MM.1S (cell line): Measurements from ENCODE around the gene EVI5L.

ENCODE experiments used
- DNase-seq: peaks from one replicate; pipeline ENCODE4 v3.0.0-alpha.2; 2015
- H2AFZ ChIP-seq: fragments of 300-600 bp; sonication (generic); 2 replicates; pipeline ENCODE4 v1.6.0; 2016; ENCODE audit warnings: antibody characterized with exemption, low read length
- H3F3A ChIP-seq: fragments of 300-600 bp; sonication (generic); 2 replicates; pipeline ENCODE4 v1.6.1; 2016; ENCODE audit warnings: mild to moderate bottlenecking, antibody characterized with exemption, low read length, moderate library complexity, mixed read lengths; ENCODE audit not compliant: insufficient read depth
- H3K27ac ChIP-seq: fragments of 300-600 bp; sonication (generic); 2 replicates; pipeline ENCODE4 v1.5.1; 2016; ENCODE audit warnings: mild to moderate bottlenecking, low read length
- H3K27me3 ChIP-seq: fragments of 300-600 bp; sonication (generic); replicated peaks from 2 replicates; pipeline ENCODE4 v1.6.0; 2016; ENCODE audit warnings: low read length; ENCODE audit not compliant: insufficient read depth
- H3K36me3 ChIP-seq: fragments of 300-600 bp; sonication (generic); replicated peaks from 2 replicates; pipeline ENCODE4 v1.6.1; 2016; ENCODE audit warnings: mild to moderate bottlenecking, low read length, mixed read lengths; ENCODE audit not compliant: insufficient read depth
- H3K4me1 ChIP-seq: fragments of 300-600 bp; sonication (generic); 2 replicates; pipeline ENCODE4 v1.6.1; 2016; ENCODE audit warnings: low read length, mixed read lengths
- H3K4me2 ChIP-seq: fragments of 300-600 bp; sonication (generic); 2 replicates; pipeline ENCODE4 v1.6.0; 2016; ENCODE audit warnings: low read depth, low read length
- H3K4me3 ChIP-seq: fragments of 300-600 bp; sonication (generic); 2 replicates; pipeline ENCODE4 v1.5.1; 2016; ENCODE audit warnings: low read length, mixed read lengths
- H3K79me2 ChIP-seq: fragments of 300-600 bp; sonication (generic); 2 replicates; pipeline ENCODE4 v1.6.1; 2016; ENCODE audit warnings: mixed run types, low read length, mixed read lengths
- H3K9ac ChIP-seq: fragments of 300-600 bp; sonication (generic); 2 replicates; pipeline ENCODE4 v1.6.1; 2016; ENCODE audit warnings: low read length, mixed read lengths
- H3K9me2 ChIP-seq: fragments of 300-600 bp; sonication (generic); replicated peaks from 2 replicates; pipeline ENCODE4 v1.6.1; 2016; ENCODE audit warnings: mild to moderate bottlenecking, low read length, mixed read lengths; ENCODE audit not compliant: insufficient read depth
- H3K9me3 ChIP-seq: fragments of 300-600 bp; sonication (generic); replicated peaks from 2 replicates; pipeline ENCODE4 v1.6.1; 2016; ENCODE audit warnings: mild to moderate bottlenecking, low read length, mixed read lengths; ENCODE audit not compliant: insufficient read depth
- H4K20me1 ChIP-seq: fragments of 300-600 bp; sonication (generic); 2 replicates; pipeline ENCODE4 v1.6.1; 2016; ENCODE audit warnings: mild to moderate bottlenecking, low read length, moderate library complexity, mixed read lengths; ENCODE audit not compliant: insufficient read depth
- EZH2 ChIP-seq: fragments of 300-600 bp; sonication (generic); optimal IDR thresholded peaks from 2 replicates; pipeline ENCODE3; 2017; ENCODE audit warnings: low read depth, mild to moderate bottlenecking, antibody characterized with exemption, low read length, mixed read lengths
- EZH2phosphoT487 ChIP-seq: fragments of 300-600 bp; sonication (generic); IDR thresholded peaks from 2 replicates; pipeline ENCODE4 v1.6.1; 2018; ENCODE audit warnings: antibody characterized with exemption, low read length
- TF ChIP-seq, protein P1 (sequence below): fragments of 300-600 bp; sonication (generic); IDR thresholded peaks from 2 replicates; pipeline ENCODE4 v1.5.1; 2016; ENCODE audit warnings: antibody characterized with exemption, low read length, mixed read lengths

The EVI5L gene

DNA sequence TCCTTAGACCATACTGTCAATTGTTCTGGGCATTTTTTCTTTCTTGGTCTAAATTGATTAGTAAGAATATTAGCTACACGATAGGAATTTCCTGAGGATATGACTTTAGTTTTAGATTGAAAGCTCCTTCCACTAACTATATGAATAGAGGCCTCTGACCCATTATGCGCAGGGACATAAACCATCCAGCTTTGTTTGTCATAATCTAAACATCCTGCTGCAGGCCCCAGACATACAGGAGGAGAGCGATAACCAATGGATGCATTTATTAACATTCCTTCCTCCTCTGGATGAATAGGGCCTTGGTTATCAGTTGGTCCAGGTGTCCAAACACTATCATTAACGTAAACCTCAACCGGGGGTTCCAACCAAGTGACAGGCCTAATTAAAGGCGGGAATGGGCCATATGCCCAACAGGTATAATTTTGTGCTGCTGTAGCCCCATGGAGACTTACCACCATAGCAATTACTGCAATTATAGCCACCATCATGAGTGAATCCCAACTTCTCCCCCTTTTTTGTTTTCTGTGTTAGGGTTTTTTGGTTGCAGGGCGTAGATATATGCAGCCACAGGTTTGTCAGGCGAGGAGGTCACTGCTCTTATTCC is 34.4 kb upstream of the EVI5L start:
- H2AFZ ChIP-seq = no peak overlapping the region
- H3F3A ChIP-seq = no peaks in the 10 kb centered on the region
- TF ChIP-seq, protein P1, sequence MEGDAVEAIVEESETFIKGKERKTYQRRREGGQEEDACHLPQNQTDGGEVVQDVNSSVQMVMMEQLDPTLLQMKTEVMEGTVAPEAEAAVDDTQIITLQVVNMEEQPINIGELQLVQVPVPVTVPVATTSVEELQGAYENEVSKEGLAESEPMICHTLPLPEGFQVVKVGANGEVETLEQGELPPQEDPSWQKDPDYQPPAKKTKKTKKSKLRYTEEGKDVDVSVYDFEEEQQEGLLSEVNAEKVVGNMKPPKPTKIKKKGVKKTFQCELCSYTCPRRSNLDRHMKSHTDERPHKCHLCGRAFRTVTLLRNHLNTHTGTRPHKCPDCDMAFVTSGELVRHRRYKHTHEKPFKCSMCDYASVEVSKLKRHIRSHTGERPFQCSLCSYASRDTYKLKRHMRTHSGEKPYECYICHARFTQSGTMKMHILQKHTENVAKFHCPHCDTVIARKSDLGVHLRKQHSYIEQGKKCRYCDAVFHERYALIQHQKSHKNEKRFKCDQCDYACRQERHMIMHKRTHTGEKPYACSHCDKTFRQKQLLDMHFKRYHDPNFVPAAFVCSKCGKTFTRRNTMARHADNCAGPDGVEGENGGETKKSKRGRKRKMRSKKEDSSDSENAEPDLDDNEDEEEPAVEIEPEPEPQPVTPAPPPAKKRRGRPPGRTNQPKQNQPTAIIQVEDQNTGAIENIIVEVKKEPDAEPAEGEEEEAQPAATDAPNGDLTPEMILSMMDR = no peak
- TF ChIP-seq EZH2 (no peak), EZH2phosphoT487 (no peak; the same call in 1 of the 2 replicates)
- H3K9ac ChIP-seq = no peak overlapping the region
- H3K9me3 ChIP-seq = no peaks in the 10 kb centered on the region
- H3K79me2 ChIP-seq = no peaks in the 10 kb centered on the region
- DNase-seq = no peak
- no peaks in the 10 kb centered on the region for H3K4me1 ChIP-seq
- H3K9me2 ChIP-seq = no peaks in the 10 kb centered on the region
- no peak overlapping the region for H3K27ac ChIP-seq
- no peak overlapping the region for H3K4me3 ChIP-seq
- H3K36me3 ChIP-seq = no peaks in the 10 kb centered on the region
- H3K4me2 ChIP-seq = no peak overlapping the region
- H4K20me1 ChIP-seq = no peaks in the 10 kb centered on the region
- peaks cover 99% of the 10 kb centered on the region for H3K27me3 ChIP-seq

DNA sequence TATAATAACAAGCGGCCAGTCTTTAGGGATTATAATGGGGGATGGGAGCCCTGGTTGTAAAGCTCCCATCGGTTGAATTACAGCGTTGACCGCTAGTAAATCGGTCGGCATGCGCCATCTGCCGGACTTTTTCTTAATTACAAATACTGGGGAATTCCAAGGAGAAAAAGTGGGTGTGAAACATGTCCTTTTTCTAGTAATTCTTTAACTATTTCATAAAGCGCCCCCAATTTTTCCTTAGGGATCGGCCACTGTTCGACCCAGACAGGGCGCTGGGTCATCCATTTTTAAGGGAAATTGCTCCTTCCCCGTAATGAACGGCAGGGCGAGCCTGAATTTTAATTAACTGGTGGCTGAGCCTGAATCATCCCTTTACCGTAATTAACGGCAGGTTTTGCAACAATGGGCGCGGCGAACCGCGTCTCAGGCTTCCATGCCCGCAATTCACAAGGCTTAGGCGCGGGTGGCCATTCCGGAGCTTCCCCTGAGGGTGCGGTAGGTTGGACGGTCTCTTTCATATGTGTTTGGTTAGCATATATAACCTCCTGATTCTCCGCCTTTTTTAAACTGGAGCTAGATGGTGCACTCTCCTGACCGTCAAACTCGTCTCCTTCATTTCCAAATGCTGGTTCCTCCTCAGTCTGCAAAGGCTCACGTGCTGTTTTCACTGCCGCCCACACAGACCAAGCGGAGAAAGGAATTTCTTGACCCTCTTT is 30.2 kb upstream of the EVI5L start:
- Histone ChIP-seq H3K9me2 (no peaks in the 10 kb centered on the region), H3K79me2 (no peaks in the 10 kb centered on the region), H3F3A (no peaks in the 10 kb centered on the region), H3K27me3 (peaks cover 95% of the 10 kb centered on the region), H4K20me1 (no peaks in the 10 kb centered on the region), H3K4me1 (no peaks in the 10 kb centered on the region), H2AFZ (no peak overlapping the region), H3K9me3 (no peaks in the 10 kb centered on the region), H3K4me2 (peak overlapping the region; percentile 16; the same call in 1 of the 2 replicates), H3K36me3 (no peaks in the 10 kb centered on the region), H3K27ac (no peak overlapping the region), H3K4me3 (no peak overlapping the region), H3K9ac (no peak overlapping the region)
- DNase-seq = peak; percentile 63
- TF ChIP-seq EZH2 = no peak
- TF ChIP-seq, protein P1 = peak; percentile 58
- TF ChIP-seq EZH2phosphoT487 = no peak

GRCh38 chr19:7801020-7801570 is 28.9 kb upstream of the EVI5L start:
- H3K4me2 ChIP-seq = no peak overlapping the region
- no peaks in the 10 kb centered on the region for H3K9me2 ChIP-seq
- no peaks in the 10 kb centered on the region for H3K36me3 ChIP-seq
- no peaks in the 10 kb centered on the region for H4K20me1 ChIP-seq
- no peak overlapping the region for H3K27ac ChIP-seq
- DNase-seq = no peak
- peaks cover 94% of the 10 kb centered on the region for H3K27me3 ChIP-seq
- H3K79me2 ChIP-seq = no peaks in the 10 kb centered on the region
- no peaks in the 10 kb centered on the region for H3K9me3 ChIP-seq
- no peaks in the 10 kb centered on the region for H3K4me1 ChIP-seq
- no peak overlapping the region for H3K9ac ChIP-seq
- H2AFZ ChIP-seq = no peak overlapping the region
- no peak overlapping the region for H3K4me3 ChIP-seq
- H3F3A ChIP-seq = 0 out of 2 replicates have a peak, but pooled peaks cover under 1% of the 10 kb centered on the region
- no peak for TF ChIP-seq EZH2
- TF ChIP-seq, protein P1 = no peak
- TF ChIP-seq EZH2phosphoT487 = no peak
